ENCODE results near the gene EFHD1. TPM values are rescaled to one million over a fixed set of nuclear protein-coding genes. Genes with fewer than 3 reads are reported as not detected.

Gene EFHD1
- total RNA-seq, 4 donors from 2014 or later: 6.0 to 56.9 (median 25.8) TPM

- TF ChIP-seq CTCF (IDR thresholded peaks at IDR 0.05; ENCODE audit: low read depth): no peak
Measured at GRCh38 chr2:232621186-232621585, 12.2 kb upstream of the EFHD1 start.

DNA sequence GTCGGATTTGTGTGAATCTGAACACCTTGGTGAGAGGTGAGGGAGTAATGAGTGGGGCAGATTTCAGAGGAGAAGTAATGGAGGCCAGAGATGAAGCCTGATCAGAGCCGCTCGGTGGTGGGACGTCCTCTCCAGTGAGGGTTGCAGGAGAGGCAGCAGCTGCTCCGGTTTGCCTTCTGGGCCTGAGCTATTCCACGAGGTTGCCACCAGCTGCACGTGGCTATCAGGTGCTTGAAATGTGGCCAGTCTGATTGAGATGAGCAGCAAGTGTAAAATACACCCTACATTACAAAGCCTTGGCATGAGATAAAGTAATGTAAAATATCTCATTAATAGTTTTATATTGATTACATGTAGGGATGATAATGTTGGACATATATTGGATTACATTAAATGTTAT is 10.8 kb upstream of the EFHD1 start:
- TF ChIP-seq CTCF (IDR thresholded peaks at IDR 0.05; ENCODE audit: low read depth): no peak

DNA sequence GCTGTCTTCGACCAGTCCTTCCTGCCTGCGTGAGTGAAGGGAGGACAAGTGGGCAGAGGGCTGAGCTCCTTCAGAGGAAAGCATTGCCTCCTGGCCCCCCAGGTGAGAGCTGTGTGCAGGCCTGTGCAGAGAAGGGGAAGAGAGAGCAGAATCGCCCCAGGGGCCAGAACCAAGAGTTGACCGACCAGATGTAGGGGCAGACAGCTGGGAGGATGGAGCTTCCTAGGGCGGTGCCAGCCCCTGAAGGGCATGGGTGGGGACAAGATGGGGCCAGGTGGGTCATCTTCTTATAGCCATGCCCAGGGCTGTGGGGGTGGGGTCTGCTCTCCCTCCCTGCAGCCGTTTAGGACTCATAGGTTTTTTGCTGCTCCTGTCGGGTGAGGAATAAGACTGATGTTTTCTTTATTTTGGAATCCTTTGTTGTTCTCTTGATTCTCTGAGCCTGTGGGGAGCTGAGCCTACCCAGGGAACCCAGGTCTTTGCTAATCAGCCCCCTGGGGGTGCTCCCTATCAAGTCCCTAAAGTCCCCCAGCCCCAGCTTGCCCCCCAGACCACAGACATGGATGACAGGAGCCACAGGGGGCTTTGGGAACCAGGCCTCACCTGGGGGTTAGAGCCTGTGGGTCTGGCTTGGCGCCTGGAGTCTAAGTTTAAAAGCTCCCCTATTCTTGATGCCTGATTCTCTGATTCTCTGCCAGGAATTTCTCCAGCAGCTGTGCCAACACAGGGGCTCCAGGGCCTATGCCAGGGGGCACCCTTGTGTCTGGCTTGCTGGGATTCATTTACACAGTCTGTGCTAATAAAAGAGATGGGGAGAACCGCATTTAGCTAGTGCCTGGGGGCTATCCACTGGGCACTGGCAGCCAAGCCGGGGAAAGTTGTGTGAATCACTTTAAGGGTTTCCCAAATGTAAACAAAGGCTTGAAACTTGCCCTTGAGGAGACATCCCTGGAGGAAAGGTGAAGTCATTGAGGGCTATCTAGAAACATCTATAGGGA is 9.3 kb upstream of the EFHD1 start:
- no peak for TF ChIP-seq CTCF (IDR thresholded peaks at IDR 0.05; ENCODE audit: low read depth)

DNA sequence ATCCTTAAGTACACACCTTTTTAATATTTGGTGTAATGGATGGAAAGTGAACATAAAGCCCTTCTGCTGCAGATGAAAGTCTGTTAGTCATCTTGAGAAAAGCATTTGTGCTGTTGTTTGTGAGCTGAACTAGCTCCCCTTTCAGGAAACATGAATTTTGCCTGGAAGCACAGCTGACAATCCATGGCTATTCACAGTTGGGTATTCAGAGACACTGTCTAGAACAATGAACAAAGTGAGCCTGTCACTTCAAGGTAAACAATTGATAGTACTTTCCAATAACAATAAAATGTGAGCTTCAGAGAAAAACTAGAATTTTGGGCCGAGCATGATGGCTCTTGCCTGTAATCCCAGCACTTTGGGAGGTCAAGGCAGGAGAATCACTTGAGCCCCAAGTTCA is 6.8 kb upstream of the EFHD1 start:
- TF ChIP-seq CTCF (IDR thresholded peaks at IDR 0.05; ENCODE audit: low read depth): no peak

GRCh38 chr2:232628466-232629128 is 4.8 kb upstream of the EFHD1 start:
- TF ChIP-seq CTCF (IDR thresholded peaks at IDR 0.05; ENCODE audit: low read depth): no peak

DNA sequence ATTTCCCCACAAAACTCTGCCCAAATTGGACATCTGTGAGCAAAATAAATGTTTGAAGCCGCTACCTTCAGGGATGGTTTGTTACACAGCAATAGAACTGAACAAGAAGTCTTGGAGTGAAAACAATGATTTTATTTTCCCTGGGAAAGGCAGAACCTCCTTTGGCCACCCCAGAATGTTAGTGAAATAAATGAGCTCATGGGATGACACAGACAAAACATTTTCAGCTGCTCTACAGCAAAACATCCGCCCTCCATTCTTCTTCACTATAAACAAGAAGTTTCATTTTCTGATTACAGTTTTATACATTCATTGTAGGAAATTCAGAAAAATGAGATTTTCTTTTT is 4.3 kb upstream of the EFHD1 start:
- no peak for TF ChIP-seq CTCF (IDR thresholded peaks at IDR 0.05; ENCODE audit: low read depth)

DNA sequence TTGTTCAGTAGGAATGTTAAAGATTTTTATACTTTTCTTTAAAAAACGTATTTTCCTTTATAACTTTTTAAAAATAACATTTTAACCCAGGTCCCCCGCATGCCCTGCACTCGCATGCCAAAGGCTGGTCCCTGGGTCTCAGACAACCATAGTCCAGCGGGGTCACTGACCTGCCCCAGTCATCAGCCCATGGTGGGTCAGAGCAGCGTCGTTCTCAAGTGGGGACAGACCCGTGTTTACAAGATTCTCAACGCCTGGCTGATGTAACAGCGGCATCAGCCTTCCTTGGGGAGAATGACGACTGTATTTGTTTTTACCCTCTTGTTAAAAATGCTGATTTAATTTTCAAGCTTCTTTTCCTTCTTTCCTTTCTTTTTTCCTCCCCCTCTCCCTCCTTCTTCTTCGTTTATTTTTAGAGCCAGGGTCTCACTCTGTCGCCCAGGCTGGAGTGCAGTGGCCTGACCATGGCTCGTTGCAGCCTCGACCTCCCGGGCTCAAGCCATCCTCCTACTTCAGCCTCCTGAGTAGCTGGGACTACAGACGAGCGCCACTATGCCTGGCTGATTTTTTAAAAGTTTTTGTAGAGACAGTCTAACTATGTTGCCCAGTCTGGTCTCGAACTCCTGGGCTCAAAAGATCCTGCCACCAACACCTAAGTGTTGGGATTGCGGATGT is 1.0 kb upstream of the EFHD1 start:
- no peak for TF ChIP-seq CTCF (IDR thresholded peaks at IDR 0.05; ENCODE audit: low read depth)
